HepG2 (cell line): ENCODE results near the gene VEGFB. TPM values are rescaled to one million over a fixed set of nuclear protein-coding genes. Genes with fewer than 3 reads are reported as not detected.
A peak's percentile ranks its signal among the peaks of the same experiment; 100 is the strongest.

Experiments used
- HDAC1 ChIP-seq: sonication (generic); formaldehyde crosslinking; IDR thresholded peaks from 2 replicates; pipeline ENCODE4 v1.5.1; 2020; ENCODE audit warnings: mild to moderate bottlenecking, missing genetic modification reagents
- HDAC2 ChIP-seq: sonication (generic); formaldehyde crosslinking; IDR thresholded peaks from 2 replicates; pipeline ENCODE4 v1.4.0; 2020; ENCODE audit warnings: missing genetic modification reagents
- HNRNPLL ChIP-seq: fragments of 200-400 bp; formaldehyde crosslinking; IDR thresholded peaks from 2 replicates; pipeline ENCODE4 v1.6.1; 2017; ENCODE audit warnings: mild to moderate bottlenecking, low read depth, low read length; ENCODE audit not compliant: poor library complexity, severe bottlenecking
- HOXA3 ChIP-seq: sonication (generic); formaldehyde crosslinking; IDR thresholded peaks from 2 replicates; pipeline ENCODE4 v1.5.0; 2020; ENCODE audit warnings: missing genetic modification reagents
- MXD4 ChIP-seq: IDR thresholded peaks from 2 replicates; pipeline ENCODE4 v1.6.1; 2016; ENCODE audit warnings: mild to moderate bottlenecking, missing biosample characterization, missing genetic modification reagents
- NKX3-1 ChIP-seq: sonication (generic); formaldehyde crosslinking; IDR thresholded peaks from 2 replicates; pipeline ENCODE4 v1.5.0; 2020; ENCODE audit warnings: missing genetic modification reagents
- NR2C2 ChIP-seq: sonication (generic); formaldehyde crosslinking; IDR thresholded peaks from 2 replicates; pipeline ENCODE4 v1.4.0; 2020; ENCODE audit warnings: missing genetic modification reagents, mild to moderate bottlenecking, moderate library complexity, borderline replicate concordance
- POLR2AphosphoS2 ChIP-seq: IDR thresholded peaks from 2 replicates; pipeline ENCODE4 v1.6.1; 2011; ENCODE audit warnings: low read depth, low read length, improper control_type of control experiment
- POLR2G ChIP-seq: fragments of 200-400 bp; formaldehyde crosslinking; IDR thresholded peaks from 2 replicates; pipeline ENCODE4 v1.6.1; 2018; ENCODE audit warnings: mild to moderate bottlenecking, low read depth, low read length, moderate library complexity
- STAT6 ChIP-seq: sonication (generic); formaldehyde crosslinking; IDR thresholded peaks from 2 replicates; pipeline ENCODE4 v1.4.0; 2020; ENCODE audit warnings: missing genetic modification reagents, mild to moderate bottlenecking, borderline replicate concordance
- SUZ12 ChIP-seq: fragments of 150-350 bp; IDR thresholded peaks from 2 replicates; pipeline ENCODE4 v1.6.1; 2014; ENCODE audit warnings: low read depth, low read length
- TSC22D2 ChIP-seq: sonication (generic); formaldehyde crosslinking; IDR thresholded peaks from 2 replicates; pipeline ENCODE4 v1.5.1; 2020; ENCODE audit warnings: missing genetic modification reagents, mild to moderate bottlenecking, borderline replicate concordance
- ZBTB33 ChIP-seq: sonication (generic); formaldehyde crosslinking; IDR thresholded peaks from 2 replicates; pipeline ENCODE4 v1.4.0; 2020; ENCODE audit warnings: missing genetic modification reagents
- ZBTB38 ChIP-seq: sonication (generic); formaldehyde crosslinking; IDR thresholded peaks from 2 replicates; pipeline ENCODE4 v1.5.1; 2020; ENCODE audit warnings: mild to moderate bottlenecking, missing genetic modification reagents
- ZFYVE20 ChIP-seq: sonication (generic); formaldehyde crosslinking; IDR thresholded peaks from 2 replicates; pipeline ENCODE4 v1.8.0; 2023; ENCODE audit warnings: low read depth, mild to moderate bottlenecking, moderate library complexity, missing genetic modification reagents, borderline replicate concordance
- ZIK1 ChIP-seq: sonication (generic); formaldehyde crosslinking; IDR thresholded peaks from 2 replicates; pipeline ENCODE4 v1.5.0; 2020; ENCODE audit warnings: mild to moderate bottlenecking, low read depth, missing genetic modification reagents, borderline replicate concordance
- ZNF33A ChIP-seq: sonication (generic); formaldehyde crosslinking; IDR thresholded peaks from 2 replicates; pipeline ENCODE4 v1.5.1; 2020; ENCODE audit warnings: missing genetic modification reagents, mild to moderate bottlenecking, moderate library complexity, borderline replicate concordance
- ZNF33B ChIP-seq: sonication (generic); formaldehyde crosslinking; IDR thresholded peaks from 2 replicates; pipeline ENCODE4 v1.5.1; 2020; ENCODE audit warnings: mild to moderate bottlenecking, missing genetic modification reagents
- ZNF431 ChIP-seq: sonication (generic); formaldehyde crosslinking; IDR thresholded peaks from 2 replicates; pipeline ENCODE4 v1.9.0; 2022; ENCODE audit warnings: missing genetic modification reagents, low read depth, mild to moderate bottlenecking, borderline replicate concordance
- ZNF446 ChIP-seq: sonication (generic); formaldehyde crosslinking; IDR thresholded peaks from 2 replicates; pipeline ENCODE4 v1.5.0; 2020; ENCODE audit warnings: mild to moderate bottlenecking, missing genetic modification reagents
- ZNF552 ChIP-seq: sonication (generic); formaldehyde crosslinking; IDR thresholded peaks from 2 replicates; pipeline ENCODE4 v1.9.0; 2022; ENCODE audit warnings: missing genetic modification reagents, mild to moderate bottlenecking, borderline replicate concordance
- ZNF772 ChIP-seq: sonication (generic); formaldehyde crosslinking; IDR thresholded peaks from 2 replicates; pipeline ENCODE4 v1.5.0; 2020; ENCODE audit warnings: mild to moderate bottlenecking, missing genetic modification reagents
- ZNF780A ChIP-seq: sonication (generic); formaldehyde crosslinking; IDR thresholded peaks from 2 replicates; pipeline ENCODE4 v1.8.0; 2022; ENCODE audit warnings: mild to moderate bottlenecking, missing genetic modification reagents, moderate library complexity
- polyA plus RNA-seq, 8 experiments: library from polyadenylated mRNA; depleted of rRNA in 3 of 8; stranded (reverse) in 7 of 8; unstranded in 1 of 8; fragments of >200 nt; fragmentation: Illumina TruSeq in 4 of 8; extraction: Trizol in 4 of 8; gene quantifications; 2 replicates each; pipeline versions ENCODE4 v1.2.1 to v1.2.3, GENCODE V29; 2011 to 2016; ENCODE audit warnings: low read depth in 4 of 8, missing spikeins in 1 of 8, mixed read lengths in 1 of 8; ENCODE audit not compliant: insufficient read depth in 1 of 8
- total RNA-seq, 5 experiments: library from RNA; depleted of rRNA; stranded (reverse); fragments of >200 nt; fragmentation: Illumina TruSeq; extraction: Trizol; gene quantifications; 2 replicates each; pipeline ENCODE4 v1.2.3, GENCODE V29; 2016; ENCODE audit warnings: low read depth in 1 of 5
- TF ChIP-seq, protein P1 (sequence below): sonication (generic); formaldehyde crosslinking; IDR thresholded peaks from 2 replicates; pipeline ENCODE4 v1.5.0; 2020; ENCODE audit warnings: missing genetic modification reagents

Gene VEGFB
- total and polyA plus RNA-seq, 2 of the 13 experiments (the other 11 are each of a cell fraction or from before 2014, with no cell fraction given) = 9.0 to 11.3 TPM

GRCh38 chr11:64185175-64185692 lies 49.1 kb upstream of the VEGFB start (continued):
- TF ChIP-seq, protein P1, sequence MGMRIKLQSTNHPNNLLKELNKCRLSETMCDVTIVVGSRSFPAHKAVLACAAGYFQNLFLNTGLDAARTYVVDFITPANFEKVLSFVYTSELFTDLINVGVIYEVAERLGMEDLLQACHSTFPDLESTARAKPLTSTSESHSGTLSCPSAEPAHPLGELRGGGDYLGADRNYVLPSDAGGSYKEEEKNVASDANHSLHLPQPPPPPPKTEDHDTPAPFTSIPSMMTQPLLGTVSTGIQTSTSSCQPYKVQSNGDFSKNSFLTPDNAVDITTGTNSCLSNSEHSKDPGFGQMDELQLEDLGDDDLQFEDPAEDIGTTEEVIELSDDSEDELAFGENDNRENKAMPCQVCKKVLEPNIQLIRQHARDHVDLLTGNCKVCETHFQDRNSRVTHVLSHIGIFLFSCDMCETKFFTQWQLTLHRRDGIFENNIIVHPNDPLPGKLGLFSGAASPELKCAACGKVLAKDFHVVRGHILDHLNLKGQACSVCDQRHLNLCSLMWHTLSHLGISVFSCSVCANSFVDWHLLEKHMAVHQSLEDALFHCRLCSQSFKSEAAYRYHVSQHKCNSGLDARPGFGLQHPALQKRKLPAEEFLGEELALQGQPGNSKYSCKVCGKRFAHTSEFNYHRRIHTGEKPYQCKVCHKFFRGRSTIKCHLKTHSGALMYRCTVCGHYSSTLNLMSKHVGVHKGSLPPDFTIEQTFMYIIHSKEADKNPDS (CRISPR knock-in tag) = no peak; the same call in 1 of the 2 replicates
- TF ChIP-seq ZNF780A (CRISPR knock-in tag) = peak; percentile 89; the same call in 1 of the 2 replicates
- TF ChIP-seq ZBTB38 = peak; percentile 84
- TF ChIP-seq ZFYVE20 (CRISPR knock-in tag) = peak; percentile 69; the same call in 1 of the 2 replicates
- TF ChIP-seq SUZ12 = no peak
- peak; percentile 91 for TF ChIP-seq MXD4
- TF ChIP-seq STAT6 (CRISPR knock-in tag) = peak; percentile 71; the same call in 1 of the 2 replicates
- TF ChIP-seq HDAC2 (CRISPR knock-in tag) = peak; percentile 63
- peak; percentile 38; the same call in 1 of the 2 replicates for TF ChIP-seq ZBTB33 (CRISPR knock-in tag)
- peak; percentile 38 for TF ChIP-seq HNRNPLL
- peak; percentile 95 for TF ChIP-seq HDAC1 (CRISPR knock-in tag)
- peak; percentile 78 for TF ChIP-seq HOXA3 (CRISPR knock-in tag)
- peak; percentile 99 for TF ChIP-seq ZNF33B
- peak; percentile 63; the same call in 1 of the 2 replicates for TF ChIP-seq NR2C2 (CRISPR knock-in tag)
- peak; percentile 93 for TF ChIP-seq ZNF772 (CRISPR knock-in tag)
- peak; percentile 94 for TF ChIP-seq ZNF431 (CRISPR knock-in tag)
- peak; percentile 93 for TF ChIP-seq ZNF552 (CRISPR knock-in tag)
- peak; percentile 76; the same call in 1 of the 2 replicates for TF ChIP-seq TSC22D2 (CRISPR knock-in tag)
- peak; percentile 99 for TF ChIP-seq POLR2G
- peak; percentile 48; the same call in 1 of the 2 replicates for TF ChIP-seq POLR2AphosphoS2
- no peak for TF ChIP-seq NKX3-1
- TF ChIP-seq ZIK1 (CRISPR knock-in tag) = peak; percentile 98; the same call in 1 of the 2 replicates
- peak; percentile 93 for TF ChIP-seq ZNF33A
- peak; percentile 94; the same call in 1 of the 2 replicates for TF ChIP-seq ZNF446
